GM19035 (cell line): ENCODE measurements around the gene AK5.

Source experiments
- ATAC-seq: cut with Tn5 transposase; IDR thresholded peaks from one replicate; pipeline ENCODE4 v1.9.1; 2021; ENCODE audit not compliant: unreplicated experiment

Gene AK5, protein sequence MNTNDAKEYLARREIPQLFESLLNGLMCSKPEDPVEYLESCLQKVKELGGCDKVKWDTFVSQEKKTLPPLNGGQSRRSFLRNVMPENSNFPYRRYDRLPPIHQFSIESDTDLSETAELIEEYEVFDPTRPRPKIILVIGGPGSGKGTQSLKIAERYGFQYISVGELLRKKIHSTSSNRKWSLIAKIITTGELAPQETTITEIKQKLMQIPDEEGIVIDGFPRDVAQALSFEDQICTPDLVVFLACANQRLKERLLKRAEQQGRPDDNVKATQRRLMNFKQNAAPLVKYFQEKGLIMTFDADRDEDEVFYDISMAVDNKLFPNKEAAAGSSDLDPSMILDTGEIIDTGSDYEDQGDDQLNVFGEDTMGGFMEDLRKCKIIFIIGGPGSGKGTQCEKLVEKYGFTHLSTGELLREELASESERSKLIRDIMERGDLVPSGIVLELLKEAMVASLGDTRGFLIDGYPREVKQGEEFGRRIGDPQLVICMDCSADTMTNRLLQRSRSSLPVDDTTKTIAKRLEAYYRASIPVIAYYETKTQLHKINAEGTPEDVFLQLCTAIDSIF

DNA sequence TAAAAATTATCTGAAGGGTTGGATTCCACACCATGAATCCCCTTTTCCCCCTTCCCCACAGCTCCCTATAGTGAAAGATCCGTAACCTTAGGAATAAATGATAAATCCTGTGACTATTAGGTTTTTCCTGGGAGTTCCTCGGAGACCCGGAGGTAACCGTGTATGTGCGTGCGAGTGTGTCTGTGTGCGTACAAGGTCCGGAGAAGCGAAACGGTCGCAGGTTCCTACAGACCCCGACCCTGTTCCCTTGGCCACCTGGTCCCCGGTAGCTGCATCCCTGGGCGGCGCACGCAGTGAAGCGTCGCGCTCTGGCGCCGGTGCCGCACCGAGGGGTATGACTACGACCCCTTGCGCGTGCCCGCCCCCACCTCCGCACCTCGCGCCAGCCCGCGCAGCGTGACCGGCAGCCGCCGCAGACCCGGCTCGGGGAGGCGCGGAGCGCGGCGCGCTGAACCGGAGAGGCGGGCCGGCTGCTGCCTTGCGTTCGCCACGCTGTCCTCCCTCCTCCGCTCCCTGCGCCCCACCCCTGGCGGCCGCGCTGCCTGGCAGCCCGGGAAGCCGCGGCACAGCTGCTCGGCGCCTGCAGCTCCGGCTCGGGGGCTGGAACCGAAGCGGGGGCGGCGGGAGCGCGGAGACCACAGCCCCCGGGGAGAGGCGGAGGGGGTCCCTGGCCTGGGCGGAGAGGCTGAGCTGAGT lies at the start of gene AK5:
AK5 (plus strand) TSS at position 529 of the 696 bp plus-strand sequence. CDS start 295 bp downstream, outside the sequence.
- ATAC-seq: peak; percentile 65

DNA sequence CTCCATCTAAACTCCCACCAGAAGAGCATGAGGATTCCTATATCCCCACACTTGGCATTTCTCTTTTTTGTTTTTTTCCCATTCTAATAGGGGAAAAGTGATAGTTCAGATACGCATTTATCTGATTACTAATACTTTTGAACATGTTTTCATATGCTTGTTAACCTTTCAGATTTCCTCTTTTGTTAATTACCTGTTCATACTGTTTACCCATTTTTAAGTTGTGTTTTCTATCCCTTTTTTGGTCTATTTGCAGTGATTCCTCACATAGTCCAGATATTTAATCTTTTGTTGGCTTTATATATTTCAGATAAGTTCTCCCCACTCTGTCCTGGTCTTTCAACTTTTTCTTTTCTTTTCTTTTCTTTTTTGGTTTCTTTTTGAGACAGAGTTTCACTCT lies 49.0 kb upstream of the AK5 start:
- no peak for ATAC-seq

- ATAC-seq: no peak
Measured at GRCh38 chr1:77234096-77234495, 47.7 kb upstream of the AK5 start.

GRCh38 chr1:77234943-77235342 lies 46.9 kb upstream of the AK5 start:
- ATAC-seq: no peak

DNA sequence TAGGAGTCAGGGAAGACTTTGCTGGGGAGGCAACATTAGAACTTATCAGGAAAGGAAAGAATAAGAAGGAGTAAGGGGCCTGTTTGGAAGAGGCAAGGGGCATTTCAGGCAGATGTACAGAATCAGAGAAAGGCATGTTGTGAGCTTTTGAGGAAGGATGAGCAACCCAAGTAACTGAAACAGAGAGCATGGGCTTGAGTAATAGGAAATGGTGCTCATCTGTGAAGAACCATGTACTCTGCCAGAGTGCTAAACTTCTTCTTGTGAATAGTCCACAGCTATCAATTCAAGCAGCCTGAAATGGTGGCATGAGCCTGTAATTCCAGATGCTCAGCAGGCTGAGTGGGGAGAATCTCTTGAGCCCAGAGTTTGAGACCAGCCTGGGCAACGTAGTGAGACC lies 43.4 kb upstream of the AK5 start:
- ATAC-seq: no peak

- ATAC-seq: no peak
Measured at GRCh38 chr1:77239311-77239710, 42.5 kb upstream of the AK5 start.

GRCh38 chr1:77245830-77246229 lies 36.0 kb upstream of the AK5 start:
- ATAC-seq: no peak

DNA sequence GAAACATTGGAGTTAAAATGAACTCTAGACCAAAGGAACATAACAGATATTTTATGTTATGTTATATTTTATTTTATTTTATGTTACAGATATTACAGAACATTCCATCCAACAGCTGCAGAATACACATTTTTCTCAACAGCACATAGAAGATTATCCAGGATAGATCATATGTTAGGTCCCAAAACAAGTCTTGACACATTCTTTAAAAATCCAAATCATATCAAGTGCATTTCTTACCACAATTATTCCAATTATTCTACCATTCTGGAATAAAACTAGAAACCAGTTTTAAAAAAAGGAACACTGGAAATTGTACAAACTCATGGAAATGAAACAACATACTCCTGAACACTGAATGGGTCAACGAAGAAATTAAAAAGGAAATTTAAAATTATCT lies 31.7 kb upstream of the AK5 start:
- no peak for ATAC-seq

DNA sequence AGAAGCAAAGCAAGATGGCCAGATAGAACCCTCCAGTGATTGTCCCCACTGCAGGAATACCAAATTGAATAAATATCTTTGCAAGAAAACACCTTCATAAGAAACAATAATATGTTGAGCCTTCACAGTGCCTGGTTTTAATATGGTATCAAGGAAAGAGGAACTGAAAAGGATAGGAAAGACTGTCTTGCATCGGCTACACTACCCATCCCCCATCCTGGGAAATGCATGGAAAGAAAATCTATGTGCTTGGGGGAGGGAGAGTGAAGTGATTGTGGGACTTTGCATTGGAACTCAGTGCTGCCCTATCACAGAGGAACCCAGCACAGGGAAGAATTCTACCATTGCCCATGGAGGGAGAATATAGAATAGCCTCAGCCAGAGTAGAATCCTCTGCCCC lies 28.6 kb upstream of the AK5 start:
- ATAC-seq: no peak

GRCh38 chr1:77263708-77264107 lies 18.1 kb upstream of the AK5 start:
- no peak for ATAC-seq

DNA sequence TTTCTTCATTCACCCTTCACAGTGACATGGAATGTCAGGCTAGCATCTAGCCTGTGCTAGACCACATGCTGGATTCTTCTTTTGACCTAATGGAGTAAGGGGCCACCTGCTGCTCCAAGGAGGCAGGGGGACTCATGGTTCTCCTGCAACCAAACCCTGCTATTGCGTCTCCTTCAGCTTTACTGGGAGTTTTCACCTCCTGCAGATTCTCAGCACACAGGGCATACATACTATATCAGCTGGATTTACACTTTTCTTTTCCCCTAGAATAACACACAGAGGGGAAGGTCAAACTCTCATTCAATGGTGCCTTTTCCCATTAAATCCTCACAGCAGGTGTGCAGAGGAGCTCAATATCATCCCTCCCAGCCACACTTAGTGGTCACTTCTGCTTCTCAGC lies 16.6 kb upstream of the AK5 start:
- no peak for ATAC-seq

GRCh38 chr1:77267035-77267434 lies 14.8 kb upstream of the AK5 start:
- ATAC-seq: no peak

GRCh38 chr1:77271852-77272580 lies 9.8 kb upstream of the AK5 start:
- ATAC-seq: no peak

GRCh38 chr1:77273891-77274290 lies 7.9 kb upstream of the AK5 start:
- no peak for ATAC-seq

DNA sequence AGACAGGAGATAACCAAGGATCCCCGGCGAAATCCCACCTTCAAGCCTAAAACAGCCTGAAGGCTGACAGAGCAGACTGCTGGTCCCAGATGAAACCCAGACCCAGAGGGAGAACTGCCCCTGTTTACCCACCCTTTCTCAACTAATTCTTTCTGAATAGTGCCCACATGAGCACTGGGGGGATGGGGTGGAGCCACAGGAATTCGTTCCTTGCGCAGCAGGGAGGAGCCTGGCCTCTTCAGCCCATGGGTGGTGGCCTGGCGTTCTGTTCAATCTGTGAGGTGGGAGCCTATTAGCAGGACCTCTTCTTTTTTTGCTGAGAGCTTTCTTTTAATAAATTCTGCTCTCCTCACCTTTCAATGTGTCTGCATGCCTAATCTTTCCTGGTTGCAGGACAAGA lies 6.6 kb upstream of the AK5 start:
- no peak for ATAC-seq

- no peak for ATAC-seq
Measured at GRCh38 chr1:77276941-77277340, 4.9 kb upstream of the AK5 start.

DNA sequence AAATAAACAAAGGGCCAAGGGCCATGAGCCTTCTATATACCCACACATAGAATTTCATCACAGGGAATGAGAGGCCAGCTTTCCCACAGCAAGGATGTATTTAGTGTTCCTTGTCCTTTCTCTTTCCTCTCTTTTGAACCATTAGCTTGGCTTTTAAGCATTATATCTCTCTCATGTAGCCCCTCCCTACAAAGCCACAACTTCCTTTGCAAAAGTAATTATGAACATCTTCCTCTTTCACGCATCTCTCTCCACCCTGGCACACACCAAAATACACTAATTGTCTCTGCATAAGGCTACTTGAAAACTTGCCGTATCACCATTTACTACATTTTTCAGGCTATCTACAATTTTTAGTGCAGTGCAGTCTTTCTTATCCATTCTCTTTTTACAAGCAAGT lies 1.9 kb upstream of the AK5 start:
- ATAC-seq: no peak

- ATAC-seq: no peak
Measured at GRCh38 chr1:77280962-77281361, 857 bp upstream of the AK5 start.

DNA sequence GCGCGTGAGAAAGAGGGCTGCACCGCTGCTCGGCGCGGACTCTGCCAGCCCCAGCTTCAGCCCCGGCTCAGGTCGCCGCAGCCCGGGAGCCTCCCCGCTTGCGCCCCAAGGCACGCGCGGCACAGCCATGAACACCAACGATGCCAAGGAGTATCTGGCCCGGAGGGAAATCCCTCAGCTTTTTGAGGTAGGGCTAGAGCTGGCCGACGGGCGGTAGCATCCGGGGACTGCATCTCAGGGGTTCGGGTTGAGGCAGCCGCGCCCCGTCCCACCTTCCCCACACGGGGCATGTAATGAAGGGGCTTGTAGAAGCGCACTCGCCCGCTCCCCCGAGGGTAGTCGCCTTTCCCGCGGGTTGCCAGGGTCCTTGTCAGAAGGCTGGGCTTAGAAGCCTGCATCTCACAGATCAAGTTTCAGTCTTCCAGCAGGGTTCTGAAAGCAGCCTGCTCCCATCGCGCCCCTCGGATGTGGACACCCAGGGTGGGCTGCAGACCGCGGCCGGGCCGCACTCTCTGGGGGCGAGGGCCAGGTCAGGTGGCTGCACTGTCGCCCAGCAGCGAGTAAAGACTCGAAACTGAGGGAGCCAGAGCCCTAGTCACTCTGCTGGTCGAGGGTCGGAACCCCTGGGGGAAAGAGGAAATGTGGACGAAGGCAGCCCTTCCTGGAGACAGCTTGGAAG lies 507 bp downstream of the AK5 start:
- ATAC-seq: peak; percentile 42

DNA sequence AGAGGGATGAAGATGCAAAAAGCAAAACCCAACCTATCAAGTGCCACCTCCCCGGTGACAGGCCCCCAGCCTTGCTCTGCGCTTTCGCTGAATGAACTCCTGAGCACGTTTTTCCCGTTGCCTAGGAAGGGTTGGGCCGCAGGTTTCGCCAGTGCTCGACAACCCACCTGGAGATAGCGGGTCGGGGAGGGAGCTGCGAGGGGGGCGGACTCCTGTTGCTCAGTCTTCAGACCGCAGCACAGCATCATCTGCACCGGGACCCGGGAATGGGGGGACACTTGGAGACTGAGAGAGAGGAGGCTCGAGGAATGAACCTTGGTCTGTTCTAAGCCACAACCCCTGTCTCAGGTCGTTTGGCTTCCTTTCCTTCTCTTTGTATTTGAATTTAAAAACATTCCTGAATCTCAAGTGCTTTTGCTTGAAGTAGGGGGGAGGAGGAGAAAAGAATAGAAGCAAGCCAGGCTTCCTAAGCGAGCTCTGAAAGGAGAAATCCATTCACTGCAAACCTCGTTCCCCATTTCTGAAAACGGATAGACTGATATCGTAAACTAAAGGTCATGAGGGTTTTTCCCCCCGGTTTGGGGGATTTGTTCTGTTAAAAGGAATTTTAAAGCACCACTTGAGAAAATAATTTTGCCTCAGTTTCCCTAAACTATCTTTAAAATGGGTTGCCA lies 1.2 kb downstream of the AK5 start:
- ATAC-seq: no peak
